NT2/D1 (cell line): ENCODE results near the gene KCNN2.

Experiments used
- SUZ12 ChIP-seq: IDR thresholded peaks from 2 replicates; pipeline ENCODE4 v1.6.1; 2011; ENCODE audit not compliant: insufficient read length, insufficient read depth; ENCODE audit errors: extremely low read depth
- YY1 ChIP-seq: IDR thresholded peaks from 2 replicates; pipeline ENCODE4 v1.6.1; 2011; ENCODE audit not compliant: insufficient read length, insufficient read depth
- ZNF274 ChIP-seq: IDR thresholded peaks from 2 replicates; pipeline ENCODE4 v1.6.1; 2011; ENCODE audit warnings: mild to moderate bottlenecking, low read depth, low read length

DNA sequence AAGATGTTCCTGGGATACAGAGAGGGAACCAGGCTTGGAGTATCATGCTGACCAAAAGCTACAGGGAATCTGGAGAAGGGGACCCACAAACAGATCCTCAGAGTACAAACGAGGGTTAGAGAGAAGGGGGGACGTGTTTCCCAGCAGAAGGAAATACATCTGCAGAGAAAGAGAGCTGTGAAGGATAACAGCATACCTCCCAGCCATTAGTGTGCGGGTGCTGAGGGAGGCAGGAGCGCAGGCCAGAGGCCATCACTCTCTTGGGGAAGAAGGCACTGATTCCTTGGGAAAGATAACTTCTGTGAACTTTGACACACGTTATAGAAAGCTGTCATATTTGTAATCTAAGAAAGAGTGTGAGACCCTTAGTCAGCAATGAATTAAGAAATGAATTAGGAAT is 96.9 kb downstream of the KCNN2 start:
- no peak for TF ChIP-seq ZNF274
- TF ChIP-seq YY1, result no peak
- no peak for TF ChIP-seq SUZ12
